GM19438 (cell line): ENCODE data around the gene LDAF1.
A peak's percentile ranks its signal among the peaks of the same experiment; 100 is the strongest.
"Not testable (repeated sequence)": the region's sequence is repeated elsewhere in the genome, so short reads cannot be mapped to it uniquely, and the experiment has no call there.

Experiments
- ATAC-seq: cut with Tn5 transposase; IDR thresholded peaks from one replicate; pipeline ENCODE4 v1.9.1; 2021; ENCODE audit warnings: low read depth; ENCODE audit not compliant: unreplicated experiment

Gene LDAF1

GRCh38 chr16:21158208-21159110 is at the start of gene LDAF1:
Gene LDAF1, plus strand, starts transcription at chr16:21158674. Its CDS starts 2,509 bp downstream, at chr16:21161183.
- ATAC-seq, result peak; percentile 70

GRCh38 chr16:21115551-21115950 is 42.9 kb upstream of the LDAF1 start:
- ATAC-seq, result not testable (repeated sequence)

GRCh38 chr16:21116148-21116693 is 42.3 kb upstream of the LDAF1 start:
- ATAC-seq, result no peak

GRCh38 chr16:21117567-21117966 is 40.9 kb upstream of the LDAF1 start:
- no peak for ATAC-seq

GRCh38 chr16:21120976-21121520 is 37.4 kb upstream of the LDAF1 start:
- ATAC-seq, result no peak

GRCh38 chr16:21125191-21125590 is 33.3 kb upstream of the LDAF1 start:
- no peak for ATAC-seq

- ATAC-seq, result no peak
Observed at GRCh38 chr16:21126518-21126917, 32.0 kb upstream of the LDAF1 start.

- ATAC-seq, result no peak
Observed at GRCh38 chr16:21128991-21129390, 29.5 kb upstream of the LDAF1 start.

GRCh38 chr16:21130811-21131210 is 27.7 kb upstream of the LDAF1 start:
- no peak for ATAC-seq

GRCh38 chr16:21134053-21134452 is 24.4 kb upstream of the LDAF1 start:
- ATAC-seq, result no peak

- no peak for ATAC-seq
Observed at GRCh38 chr16:21145738-21146137, 12.7 kb upstream of the LDAF1 start.

GRCh38 chr16:21150375-21151001 is 8.0 kb upstream of the LDAF1 start, which contains the start of gene DNAH3:
Gene DNAH3, minus strand, starts transcription at chr16:21150846. Its CDS starts 527 bp downstream, at chr16:21150319.
- ATAC-seq, result no peak

- not testable (repeated sequence) for ATAC-seq
Observed at GRCh38 chr16:21152160-21153030, 6.1 kb upstream of the LDAF1 start.

GRCh38 chr16:21153124-21153729 is 5.2 kb upstream of the LDAF1 start:
- not testable (repeated sequence) for ATAC-seq

- not testable (repeated sequence) for ATAC-seq
Observed at GRCh38 chr16:21156011-21156410, 2.5 kb upstream of the LDAF1 start.

- ATAC-seq, result no peak
Observed at GRCh38 chr16:21156767-21157467, 1.6 kb upstream of the LDAF1 start.

GRCh38 chr16:21157632-21158031 is 842 bp upstream of the LDAF1 start:
- ATAC-seq, result no peak

GRCh38 chr16:21159281-21159951 is 942 bp downstream of the LDAF1 start:
- ATAC-seq, result no peak

- ATAC-seq, result no peak
Observed at GRCh38 chr16:21160276-21160675, 1.8 kb downstream of the LDAF1 start.
